ENCODE results near the gene FGGY.

- TF ChIP-seq CTCF (IDR thresholded peaks at IDR 0.05) (no peak), POLR2A (IDR thresholded peaks at IDR 0.05) (no peak)
Observed at GRCh38 chr1:59302297-59302696, 5.4 kb downstream of the FGGY start.
